IMR-90 (cell line): ENCODE results near the gene RFPL4A.

Source experiments
- CTCF ChIP-seq: conservative IDR thresholded peaks from 2 replicates; pipeline ENCODE4 v1.5.1; 2012; ENCODE audit warnings: mild to moderate bottlenecking, low read depth, low read length, improper control_type of control experiment
- POLR2A ChIP-seq: IDR thresholded peaks from 2 replicates; pipeline ENCODE4 v1.6.1; 2012; ENCODE audit warnings: mild to moderate bottlenecking, low read depth, low read length
- RFX5 ChIP-seq: IDR thresholded peaks from 2 replicates; pipeline ENCODE4 v1.8.0; 2012; ENCODE audit warnings: low read depth, mild to moderate bottlenecking, low read length, moderate library complexity
- SMC3 ChIP-seq: fragments of 150-350 bp; IDR thresholded peaks from 2 replicates; pipeline ENCODE4 v1.6.1; 2016; ENCODE audit warnings: low read depth, mild to moderate bottlenecking, antibody characterized with exemption, low read length, moderate library complexity

GRCh38 chr19:55781112-55781511 is 22.2 kb downstream of the RFPL4A start:
- TF ChIP-seq CTCF (no peak), POLR2A (no peak), SMC3 (no peak), RFX5 (no peak)
